ENCODE data around the gene RNASEH2B.

RNASEH2B gene

DNA sequence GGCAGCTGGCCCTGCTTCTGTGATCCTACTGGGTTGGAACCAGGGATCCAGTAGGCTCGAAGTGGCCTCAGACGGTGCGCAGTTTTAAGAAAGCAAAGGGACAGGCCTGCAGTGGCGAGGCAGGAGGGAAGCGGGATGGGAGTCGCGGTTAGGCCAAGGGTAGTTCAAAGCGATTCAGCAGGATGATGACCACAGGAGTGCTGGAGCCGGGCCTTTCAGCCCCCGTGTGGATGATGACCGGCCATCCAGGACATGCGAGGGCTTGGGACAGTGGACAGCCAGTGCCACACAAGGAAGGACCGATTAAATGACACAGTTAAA is 854 bp downstream of the RNASEH2B start:
- Histone ChIP-seq H3K36me3 (ENCODE audit: insufficient read depth, low read length) (no peaks in the 10 kb centered on the region), H3K9ac (ENCODE audit: low read length) (peak overlapping the region; percentile 87), H3K4me3 (ENCODE audit: low read depth in 1 of 2, low read length in 2 of 2) (peak overlapping the region; percentile 51 to 81), H3K27ac (ENCODE audit: low read depth, low read length) (peak overlapping the region; percentile 84), H3K27me3 (ENCODE audit: control insufficient read depth in 1 of 2, insufficient read depth in 2 of 2, low read length in 2 of 2) (no peaks in the 10 kb centered on the region), H3K9me3 (ENCODE audit: low read length) (no peaks in the 10 kb centered on the region), H3K4me1 (ENCODE audit: insufficient read depth, low read length) (peaks cover 42% of the 10 kb centered on the region)

- Histone ChIP-seq H3K9me3 (ENCODE audit: low read length) (no peaks in the 10 kb centered on the region), H3K4me3 (ENCODE audit: low read depth in 1 of 2, low read length in 2 of 2) (peak overlapping the region; percentile 51 to 81), H3K27me3 (ENCODE audit: control insufficient read depth in 1 of 2, insufficient read depth in 2 of 2, low read length in 2 of 2) (no peaks in the 10 kb centered on the region), H3K27ac (ENCODE audit: low read depth, low read length) (peak overlapping the region; percentile 84), H3K4me1 (ENCODE audit: insufficient read depth, low read length) (peaks cover 46% of the 10 kb centered on the region), H3K36me3 (ENCODE audit: insufficient read depth, low read length) (no peaks in the 10 kb centered on the region), H3K9ac (ENCODE audit: low read length) (peak overlapping the region; percentile 87)
These were observed 1.6 kb downstream of the RNASEH2B start for GRCh38 chr13:50911081-50911631.

- Histone ChIP-seq H3K4me3 (ENCODE audit: low read depth in 1 of 2, low read length in 2 of 2) (no peak overlapping the region), H3K9me3 (ENCODE audit: low read length) (no peaks in the 10 kb centered on the region), H3K9ac (ENCODE audit: low read length) (peak overlapping the region; percentile 2), H3K36me3 (ENCODE audit: insufficient read depth, low read length) (no peaks in the 10 kb centered on the region), H3K27me3 (ENCODE audit: control insufficient read depth in 1 of 2, insufficient read depth in 2 of 2, low read length in 2 of 2) (no peaks in the 10 kb centered on the region), H3K4me1 (ENCODE audit: insufficient read depth, low read length) (peaks cover 56% of the 10 kb centered on the region), H3K27ac (ENCODE audit: low read depth, low read length) (peak overlapping the region; percentile 19)
These were observed 2.6 kb downstream of the RNASEH2B start for GRCh38 chr13:50911937-50912795.

DNA sequence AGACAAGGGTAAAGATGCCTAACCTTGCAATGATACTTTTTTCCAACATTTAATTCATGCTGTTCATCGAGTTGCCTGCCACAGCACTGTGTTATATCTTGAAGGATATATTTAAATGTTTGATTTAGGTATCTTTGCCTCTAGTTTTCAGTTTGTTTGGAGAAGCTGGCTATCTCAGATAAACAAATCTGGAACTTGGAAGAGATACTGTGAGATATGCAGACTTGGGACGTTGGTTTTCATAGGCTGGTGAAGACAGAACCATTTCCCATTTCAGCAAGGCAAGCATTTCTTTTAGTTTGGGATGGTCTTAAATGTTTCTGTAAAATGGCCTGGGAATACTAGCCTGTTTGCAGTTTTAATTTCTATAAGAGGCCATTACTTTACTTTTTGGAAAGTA is 3.3 kb downstream of the RNASEH2B start:
- Histone ChIP-seq H3K4me3 (ENCODE audit: low read depth in 1 of 2, low read length in 2 of 2) (no peak overlapping the region), H3K27ac (ENCODE audit: low read depth, low read length) (peak overlapping the region; percentile 16), H3K27me3 (ENCODE audit: control insufficient read depth in 1 of 2, insufficient read depth in 2 of 2, low read length in 2 of 2) (no peaks in the 10 kb centered on the region), H3K4me1 (ENCODE audit: insufficient read depth, low read length) (peaks cover 63% of the 10 kb centered on the region), H3K36me3 (ENCODE audit: insufficient read depth, low read length) (no peaks in the 10 kb centered on the region), H3K9me3 (ENCODE audit: low read length) (no peaks in the 10 kb centered on the region), H3K9ac (ENCODE audit: low read length) (peak overlapping the region; percentile 2)

DNA sequence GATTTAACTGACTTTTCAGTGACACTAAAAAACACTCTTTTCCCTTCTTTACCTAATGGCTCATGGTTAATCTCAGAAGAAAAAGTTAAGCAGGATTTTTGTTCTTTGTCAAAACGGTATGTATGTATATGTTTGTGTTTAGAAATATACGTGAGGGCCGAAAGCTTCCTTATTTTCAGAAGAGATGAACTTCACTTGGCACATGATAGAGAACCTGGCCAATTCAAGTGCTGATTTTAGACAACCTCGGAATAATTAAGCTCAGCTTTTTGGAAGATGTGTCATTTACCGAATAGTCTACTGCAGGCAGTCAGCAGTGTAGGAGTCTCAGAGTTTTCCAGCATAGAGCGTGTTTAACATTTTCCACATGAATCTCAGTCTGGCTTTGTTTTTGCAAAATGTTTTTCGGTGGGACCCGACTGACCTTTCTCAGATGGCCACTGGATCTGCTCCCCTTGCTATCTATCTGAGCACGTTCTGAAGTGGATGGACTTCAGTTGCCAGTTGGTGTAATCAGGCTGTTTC is 4.6 kb downstream of the RNASEH2B start:
- Histone ChIP-seq H3K27me3 (ENCODE audit: control insufficient read depth in 1 of 2, insufficient read depth in 2 of 2, low read length in 2 of 2) (no peaks in the 10 kb centered on the region), H3K4me3 (ENCODE audit: low read depth in 1 of 2, low read length in 2 of 2) (no peak overlapping the region), H3K4me1 (ENCODE audit: insufficient read depth, low read length) (peaks cover 73% of the 10 kb centered on the region), H3K9me3 (ENCODE audit: low read length) (no peaks in the 10 kb centered on the region), H3K36me3 (ENCODE audit: insufficient read depth, low read length) (no peaks in the 10 kb centered on the region), H3K9ac (ENCODE audit: low read length) (no peak overlapping the region), H3K27ac (ENCODE audit: low read depth, low read length) (peak overlapping the region; percentile 8)

DNA sequence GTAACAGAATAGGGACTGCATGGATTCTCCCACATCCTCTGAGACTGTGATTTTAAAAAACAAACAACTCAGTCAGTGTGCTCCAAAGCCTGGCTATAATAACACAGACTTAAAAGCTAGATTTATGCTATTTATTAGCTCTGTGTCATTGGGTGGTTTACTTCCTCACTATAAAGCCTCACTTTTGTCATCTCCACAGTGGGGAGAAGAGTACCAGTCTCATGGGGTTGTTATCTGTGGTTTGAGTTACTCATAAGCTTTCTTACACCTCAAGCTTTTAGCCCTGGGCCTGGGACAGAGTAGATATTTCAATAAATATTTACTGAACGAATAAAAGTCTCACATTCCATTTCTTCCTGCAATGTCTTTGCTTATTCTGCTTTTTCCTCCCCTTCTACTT is 5.3 kb downstream of the RNASEH2B start:
- Histone ChIP-seq H3K27ac (ENCODE audit: low read depth, low read length) (peak overlapping the region; percentile 8), H3K9ac (ENCODE audit: low read length) (no peak overlapping the region), H3K9me3 (ENCODE audit: low read length) (no peaks in the 10 kb centered on the region), H3K4me3 (ENCODE audit: low read depth in 1 of 2, low read length in 2 of 2) (no peak overlapping the region), H3K4me1 (ENCODE audit: insufficient read depth, low read length) (peaks cover 77% of the 10 kb centered on the region), H3K36me3 (ENCODE audit: insufficient read depth, low read length) (no peaks in the 10 kb centered on the region), H3K27me3 (ENCODE audit: control insufficient read depth in 1 of 2, insufficient read depth in 2 of 2, low read length in 2 of 2) (no peaks in the 10 kb centered on the region)

GRCh38 chr13:50915565-50915964 is 6.0 kb downstream of the RNASEH2B start:
- H3K9me3 ChIP-seq (ENCODE audit: low read length), result no peaks in the 10 kb centered on the region
- H3K4me1 ChIP-seq (ENCODE audit: insufficient read depth, low read length), result peaks cover 75% of the 10 kb centered on the region
- no peak overlapping the region for H3K4me3 ChIP-seq (ENCODE audit: low read depth in 1 of 2, low read length in 2 of 2)
- H3K36me3 ChIP-seq (ENCODE audit: insufficient read depth, low read length), result no peaks in the 10 kb centered on the region
- no peak overlapping the region for H3K27ac ChIP-seq (ENCODE audit: low read depth, low read length)
- H3K27me3 ChIP-seq (ENCODE audit: control insufficient read depth in 1 of 2, insufficient read depth in 2 of 2, low read length in 2 of 2), result no peaks in the 10 kb centered on the region
- H3K9ac ChIP-seq (ENCODE audit: low read length), result no peak overlapping the region

GRCh38 chr13:50916701-50917184 is 7.2 kb downstream of the RNASEH2B start:
- Histone ChIP-seq H3K4me1 (ENCODE audit: insufficient read depth, low read length) (peaks cover 63% of the 10 kb centered on the region), H3K36me3 (ENCODE audit: insufficient read depth, low read length) (no peaks in the 10 kb centered on the region), H3K4me3 (ENCODE audit: low read depth in 1 of 2, low read length in 2 of 2) (peak overlapping the region in 1 of 2 donors; percentile 4), H3K27me3 (ENCODE audit: control insufficient read depth in 1 of 2, insufficient read depth in 2 of 2, low read length in 2 of 2) (no peaks in the 10 kb centered on the region), H3K27ac (ENCODE audit: low read depth, low read length) (peak overlapping the region; percentile 12), H3K9ac (ENCODE audit: low read length) (no peak overlapping the region), H3K9me3 (ENCODE audit: low read length) (no peaks in the 10 kb centered on the region)

DNA sequence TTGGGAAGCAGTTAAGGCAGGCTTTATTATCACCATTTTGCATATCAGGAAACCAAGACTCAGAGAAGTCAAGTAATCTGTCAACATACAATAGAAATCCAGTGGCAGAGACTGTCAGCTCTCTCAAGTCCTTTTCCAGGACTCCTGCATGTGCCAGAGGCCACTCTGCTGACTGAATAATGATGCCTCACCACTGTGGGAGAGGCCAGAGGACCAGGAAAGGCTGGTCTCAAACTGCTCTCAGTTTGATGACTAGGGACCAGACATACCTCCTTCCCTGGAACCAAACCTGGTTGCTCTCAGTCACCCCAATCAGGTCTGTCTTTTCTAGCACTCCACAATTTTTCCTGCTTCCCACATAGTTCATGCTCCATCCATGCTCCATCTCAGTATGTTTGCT is 8.0 kb downstream of the RNASEH2B start:
- H3K9me3 ChIP-seq (ENCODE audit: low read length), result no peaks in the 10 kb centered on the region
- no peaks in the 10 kb centered on the region for H3K27me3 ChIP-seq (ENCODE audit: control insufficient read depth in 1 of 2, insufficient read depth in 2 of 2, low read length in 2 of 2)
- no peaks in the 10 kb centered on the region for H3K36me3 ChIP-seq (ENCODE audit: insufficient read depth, low read length)
- H3K4me3 ChIP-seq (ENCODE audit: low read depth in 1 of 2, low read length in 2 of 2), result no peak overlapping the region
- peaks cover 55% of the 10 kb centered on the region for H3K4me1 ChIP-seq (ENCODE audit: insufficient read depth, low read length)
- H3K27ac ChIP-seq (ENCODE audit: low read depth, low read length), result peak overlapping the region; percentile 12
- no peak overlapping the region for H3K9ac ChIP-seq (ENCODE audit: low read length)

DNA sequence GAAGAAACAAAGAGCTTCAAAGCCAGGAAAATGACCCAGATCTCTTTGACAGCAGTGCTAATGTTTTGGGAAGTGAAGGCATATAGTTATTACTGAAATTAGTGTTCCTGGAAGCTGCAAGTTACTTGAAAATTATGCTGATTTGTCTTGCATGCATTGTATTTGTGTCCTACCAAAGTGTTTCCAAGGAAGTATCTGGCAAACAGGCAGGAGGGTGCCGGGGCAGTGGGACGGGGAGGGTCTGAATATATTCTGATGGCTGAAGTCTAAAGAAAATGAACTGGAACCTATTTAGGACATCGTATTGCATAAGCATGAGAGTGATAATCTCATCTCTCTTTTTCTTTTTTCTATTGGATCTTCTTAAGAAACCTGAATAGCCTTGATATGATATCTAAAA is 9.0 kb downstream of the RNASEH2B start:
- H3K4me1 ChIP-seq (ENCODE audit: insufficient read depth, low read length), result peaks cover 48% of the 10 kb centered on the region
- H3K27ac ChIP-seq (ENCODE audit: low read depth, low read length), result no peak overlapping the region
- no peaks in the 10 kb centered on the region for H3K27me3 ChIP-seq (ENCODE audit: control insufficient read depth in 1 of 2, insufficient read depth in 2 of 2, low read length in 2 of 2)
- no peaks in the 10 kb centered on the region for H3K36me3 ChIP-seq (ENCODE audit: insufficient read depth, low read length)
- peaks cover 7% of the 10 kb centered on the region for H3K9me3 ChIP-seq (ENCODE audit: low read length)
- no peak overlapping the region for H3K4me3 ChIP-seq (ENCODE audit: low read depth in 1 of 2, low read length in 2 of 2)
- no peak overlapping the region for H3K9ac ChIP-seq (ENCODE audit: low read length)

- Histone ChIP-seq H3K27ac (ENCODE audit: low read depth, low read length) (no peak overlapping the region), H3K9ac (ENCODE audit: low read length) (no peak overlapping the region), H3K4me3 (ENCODE audit: low read depth in 1 of 2, low read length in 2 of 2) (no peak overlapping the region), H3K9me3 (ENCODE audit: low read length) (peaks cover 7% of the 10 kb centered on the region), H3K4me1 (ENCODE audit: insufficient read depth, low read length) (peaks cover 46% of the 10 kb centered on the region), H3K27me3 (ENCODE audit: control insufficient read depth in 1 of 2, insufficient read depth in 2 of 2, low read length in 2 of 2) (no peaks in the 10 kb centered on the region), H3K36me3 (ENCODE audit: insufficient read depth, low read length) (no peaks in the 10 kb centered on the region)
These were observed 9.7 kb downstream of the RNASEH2B start for GRCh38 chr13:50919277-50919676.
